ENCODE measurements around the gene TFEC. TPM values are rescaled to one million over a fixed set of nuclear protein-coding genes. Genes with fewer than 3 reads are reported as not detected.

The TFEC gene
- total and polyA plus RNA-seq, 2 donors (not counting 3 experiments of a cell fraction or from before 2014, with no cell fraction given), result 3.6 to 7.9 TPM

GRCh38 chr7:115995701-115996100 is 34.9 kb downstream of the TFEC start:
- Histone ChIP-seq H3K4me2 (ENCODE audit: insufficient read depth, low read length) (no peak overlapping the region), H3K9ac (replicated peaks; ENCODE audit: extremely low read depth, insufficient read depth, low read length) (no peak overlapping the region), H3K9me3 (replicated peaks; ENCODE audit: control insufficient read depth, insufficient read depth, low read length) (no peaks in the 10 kb centered on the region), H3K36me3 (ENCODE audit: control insufficient read depth in 2 of 2, extremely low read depth in 1 of 2, insufficient read depth in 2 of 2, low read length in 2 of 2) (no peaks in the 10 kb centered on the region), H3K4me1 (ENCODE audit: control insufficient read depth, extremely low read depth, insufficient read depth, low read length) (no peaks in the 10 kb centered on the region), H3K27me3 (ENCODE audit: control insufficient read depth in 2 of 2, insufficient read depth in 2 of 2, low read length in 2 of 2) (no peaks in the 10 kb centered on the region), H3K79me2 (ENCODE audit: control insufficient read depth, insufficient read depth, low read length) (no peaks in the 10 kb centered on the region), H3K4me3 (replicated peaks in 1 of 3; ENCODE audit: insufficient read depth in 1 of 3, low read depth in 1 of 3, low read length in 3 of 3) (no peak overlapping the region), H2AFZ (ENCODE audit: low read depth, low read length) (no peak overlapping the region), H4K20me1 (replicated peaks; ENCODE audit: control insufficient read depth, extremely low read depth, insufficient read depth, low read length) (no peaks in the 10 kb centered on the region), H3K9me1 (replicated peaks; ENCODE audit: control insufficient read depth, extremely low read depth, insufficient read depth, low read length) (no peaks in the 10 kb centered on the region), H3K27ac (ENCODE audit: insufficient read depth, low read depth, low read length) (no peak overlapping the region)
- ChIA-PET CTCF (interaction anchor here (1.2 kb wide), 2 partner anchors 10 to 13 kb away, joined by 3 to 4 read pairs; no protein-coding TSS in a partner anchor), POLR2A (no interaction called here)
- intact Hi-C loops (cut with micrococcal nuclease), result no loop called here
- FAIRE-seq (no peak), DNase-seq (ENCODE audit: low read depth, low spot score) (no peak)
- TF ChIP-seq POLR2AphosphoS5 (IDR thresholded peaks at IDR 0.05; ENCODE audit: insufficient read depth, low read depth, low read length) (no peak), MYC (IDR thresholded peaks at IDR 0.05; ENCODE audit: low read depth, low read length) (no peak), POLR2A (IDR thresholded peaks at IDR 0.05; ENCODE audit: low read depth, low read length) (no peak), GATA2 (IDR thresholded peaks at IDR 0.05; ENCODE audit: insufficient read depth, insufficient read length, low read depth, low read length) (no peak), CTCF (IDR thresholded peaks at IDR 0.05; ENCODE audit: extremely low read depth in 1 of 2, insufficient read depth in 1 of 2, low read depth in 1 of 2, low read length in 2 of 2) (no peak), FOS (IDR thresholded peaks at IDR 0.05; ENCODE audit: borderline replicate concordance, insufficient read depth, low read length) (no peak), EZH2 (IDR thresholded peaks at IDR 0.05; ENCODE audit: borderline replicate concordance, low read depth, low read length, severe bottlenecking) (no peak), JUN (IDR thresholded peaks at IDR 0.05; ENCODE audit: borderline replicate concordance, insufficient read depth, insufficient read length, low read depth) (no peak)
- TF ChIP-seq, protein P1, sequence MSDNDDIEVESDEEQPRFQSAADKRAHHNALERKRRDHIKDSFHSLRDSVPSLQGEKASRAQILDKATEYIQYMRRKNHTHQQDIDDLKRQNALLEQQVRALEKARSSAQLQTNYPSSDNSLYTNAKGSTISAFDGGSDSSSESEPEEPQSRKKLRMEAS (IDR thresholded peaks at IDR 0.05; ENCODE audit: insufficient read depth, insufficient read length), result no peak
- dilution Hi-C loops (cut with MboI; ENCODE audit: extremely low pct_ligation_motif_present, low sequenced_read_pairs), result no loop called here
- BruUV-seq (replicated peaks), result no TSS peak
